GM20000 (cell line): ENCODE data around the gene COL8A2.

Experiments used
- DNase-seq: peaks from one replicate; pipeline ENCODE4 v3.0.0; 2012; ENCODE audit warnings: low spot score
- CTCF ChIP-seq: IDR thresholded peaks from 2 replicates; pipeline ENCODE4 v1.5.1; 2012; ENCODE audit warnings: mild to moderate bottlenecking, control low read depth; ENCODE audit errors: extremely low read depth, missing control alignments

COL8A2 gene

GRCh38 chr1:36128126-36128904, 3.3 kb upstream of the COL8A2 start:
- TF ChIP-seq CTCF = no peak
- DNase-seq = no peak

- TF ChIP-seq CTCF = no peak
- DNase-seq = no peak
Measured at GRCh38 chr1:36126797-36127500, 1.9 kb upstream of the COL8A2 start.

GRCh38 chr1:36126005-36126716, 1.1 kb upstream of the COL8A2 start:
- TF ChIP-seq CTCF = no peak
- DNase-seq = no peak

- no peak for TF ChIP-seq CTCF
- DNase-seq = no peak
Measured at GRCh38 chr1:36124404-36125128, 456 bp downstream of the COL8A2 start.

GRCh38 chr1:36123356-36123755, 1.7 kb downstream of the COL8A2 start:
- DNase-seq = peak; percentile 75
- no peak for TF ChIP-seq CTCF

GRCh38 chr1:36122062-36123030, 2.7 kb downstream of the COL8A2 start:
- DNase-seq = no peak
- no peak for TF ChIP-seq CTCF
